HCT116 (cell line): ENCODE data around the gene GSG1L. TPM values are rescaled to one million over a fixed set of nuclear protein-coding genes. Genes with fewer than 3 reads are reported as not detected.

Experiments
- ATAC-seq: fragments of 200-7000 bp; cut with Tn5 transposase; 2 replicates; pipeline ENCODE4 v1.9.1; 2020; ENCODE audit warnings: mild to moderate bottlenecking, moderate library complexity
- BruUV-seq: library from RNA; stranded (reverse); fragments of 400-500 nt; replicated peaks from 2 replicates; lab custom pipeline; 2021; lab: Mats Ljungman, UMichigan
- CTCF ChIA-PET: fragments of 300-600 bp; sonication (Branson Sonifier 250); formaldehyde crosslinking; loops from one replicate; lab custom pipeline; 2021; ENCODE audit warnings: antibody characterized with exemption; lab: Charles Lee
- POLR2A ChIA-PET: fragments of 300-600, 350-600 bp; sonication (Branson Sonifier 250); formaldehyde crosslinking; loops from one replicate; lab custom pipeline; 2021; ENCODE audit warnings: antibody characterized with exemption; lab: Charles Lee
- RAD21 ChIA-PET, 2 experiments: fragments of 300-600 bp; sonication (Branson Sonifier 250); formaldehyde crosslinking; loops; one replicate each; lab custom pipeline; 2023; ENCODE audit warnings: low total read pairs in 2 of 2; ENCODE audit not compliant: uncharacterized antibody in 2 of 2, unreplicated experiment in 2 of 2, low non-redundant PET in 1 of 2; lab: Charles Lee
- DNase-seq: peaks from one replicate; pipeline ENCODE4 v3.0.0-alpha.2; 2010; ENCODE audit warnings: low read depth, low spot score
- H2AFZ ChIP-seq: fragments of 200-600 bp; shearing (Covaris generic), sonication (generic); 2 replicates; pipeline ENCODE4 v1.6.1; 2017; ENCODE audit warnings: low read depth, mixed run types, mixed read lengths, antibody characterized with exemption, low read length; ENCODE audit not compliant: poor library complexity, severe bottlenecking
- H3K27ac ChIP-seq: 2 replicates; pipeline ENCODE4 v1.5.1; 2012; ENCODE audit warnings: low read depth, low read length
- H3K27me3 ChIP-seq: fragments of 200-600 bp; sonication (generic); 2 replicates; pipeline ENCODE4 v1.6.1; 2016; ENCODE audit warnings: mixed run types, low read length, mixed read lengths; ENCODE audit not compliant: insufficient read depth
- H3K36me3 ChIP-seq, 2 experiments: fragments of 200-500 bp in 1 of 2; fragments of 200-600 bp in 1 of 2; sonication (Bioruptor generic) in 1 of 2; sonication (generic) in 1 of 2; 2 replicates each; pipeline versions ENCODE4 v1.5.1 to v1.6.1; 2014 to 2016; ENCODE audit warnings: low read length in 2 of 2, inconsistent platforms in 1 of 2, mixed read lengths in 1 of 2, mixed run types in 1 of 2; ENCODE audit not compliant: insufficient read depth in 2 of 2, control insufficient read depth in 1 of 2
- H3K4me1 ChIP-seq, 2 experiments: fragments of 200-600 bp in 1 of 2; sonication (generic) in 1 of 2; 2 replicates each; pipeline versions ENCODE4 v1.5.1 to v1.6.1; 2012 to 2017; ENCODE audit warnings: low read length in 2 of 2, inconsistent platforms in 1 of 2, mild to moderate bottlenecking in 1 of 2, mixed read lengths in 1 of 2, mixed run types in 1 of 2, moderate library complexity in 1 of 2; ENCODE audit not compliant: insufficient read depth in 2 of 2, control insufficient read depth in 1 of 2
- H3K4me2 ChIP-seq: fragments of 200-600 bp; sonication (generic); 2 replicates; pipeline ENCODE4 v1.6.1; 2017; ENCODE audit warnings: mixed run types, low read length, mixed read lengths
- H3K4me3 ChIP-seq, 2 experiments: fragments of 200-600 bp in 1 of 2; sonication (generic) in 1 of 2; replicated peaks in 1 of 2; 2 replicates each; pipeline ENCODE4 v1.5.1; 2011 to 2016; ENCODE audit warnings: low read length in 2 of 2, control low read depth in 1 of 2, low read depth in 1 of 2, mild to moderate bottlenecking in 1 of 2, mixed read lengths in 1 of 2, mixed run types in 1 of 2
- H3K79me2 ChIP-seq: fragments of 200-600 bp; sonication (generic); 2 replicates; pipeline ENCODE4 v1.6.1; 2017; ENCODE audit warnings: mild to moderate bottlenecking, mixed run types, low read length, moderate library complexity, mixed read lengths; ENCODE audit not compliant: insufficient read depth
- H3K9ac ChIP-seq: fragments of 200-600 bp; sonication (generic); 2 replicates; pipeline ENCODE4 v1.6.1; 2016; ENCODE audit warnings: low read length, mixed read lengths
- H3K9me2 ChIP-seq: fragments of 200-600 bp; sonication (generic), shearing (Covaris generic); 2 replicates; pipeline ENCODE4 v1.6.1; 2017; ENCODE audit warnings: mixed run types, mild to moderate bottlenecking, moderate library complexity; ENCODE audit not compliant: insufficient read depth
- H3K9me3 ChIP-seq, 2 experiments: fragments of 200-500 bp in 1 of 2; fragments of 200-600 bp in 1 of 2; sonication (Bioruptor generic) in 1 of 2; sonication (generic) in 1 of 2; 2 replicates each; pipeline ENCODE4 v1.6.1; 2014 to 2017; ENCODE audit warnings: low read length in 2 of 2, mixed read lengths in 2 of 2, inconsistent platforms in 1 of 2, low read depth in 1 of 2, mild to moderate bottlenecking in 1 of 2, mixed run types in 1 of 2, moderate library complexity in 1 of 2; ENCODE audit not compliant: control insufficient read depth in 1 of 2, insufficient read depth in 1 of 2
- H4K20me1 ChIP-seq: fragments of 200-600 bp; sonication (generic), shearing (Covaris generic); 2 replicates; pipeline ENCODE4 v1.6.1; 2017; ENCODE audit warnings: mixed run types, mild to moderate bottlenecking, moderate library complexity; ENCODE audit not compliant: insufficient read depth
- CBX3 ChIP-seq: IDR thresholded peaks from 2 replicates; pipeline ENCODE4 v1.6.1; 2012; ENCODE audit warnings: low read depth
- EGR1 ChIP-seq: IDR thresholded peaks from 2 replicates; pipeline ENCODE4 v1.6.1; 2012; ENCODE audit warnings: low read depth
- ELF1 ChIP-seq: IDR thresholded peaks from 2 replicates; pipeline ENCODE4 v1.6.1; 2012; ENCODE audit warnings: low read depth, borderline replicate concordance
- EZH2 ChIP-seq: fragments of 200-600 bp; sonication (generic); IDR thresholded peaks from 2 replicates; pipeline ENCODE4 v1.6.1; 2017; ENCODE audit warnings: antibody characterized with exemption, mixed run types
- EZH2phosphoT487 ChIP-seq: fragments of 200-600 bp; IDR thresholded peaks from 2 replicates; pipeline ENCODE4 v1.6.1; 2018; ENCODE audit warnings: antibody characterized with exemption, borderline replicate concordance
- FOSL1 ChIP-seq: IDR thresholded peaks from 2 replicates; pipeline ENCODE4 v1.6.1; 2012; ENCODE audit warnings: low read depth
- JUND ChIP-seq: IDR thresholded peaks from 2 replicates; pipeline ENCODE4 v1.6.1; 2012
- MAX ChIP-seq: IDR thresholded peaks from 2 replicates; pipeline ENCODE4 v1.6.1; 2012
- POLR2A ChIP-seq: IDR thresholded peaks from 2 replicates; pipeline ENCODE4 v1.7.0; 2011; ENCODE audit warnings: borderline replicate concordance; ENCODE audit not compliant: insufficient read depth, insufficient read length; ENCODE audit errors: extremely low read depth
- POLR2AphosphoS5 ChIP-seq: IDR thresholded peaks from 2 replicates; pipeline ENCODE4 v1.6.1; 2011; ENCODE audit warnings: mild to moderate bottlenecking, low read depth, low read length, moderate library complexity
- SP1 ChIP-seq: IDR thresholded peaks from 2 replicates; pipeline ENCODE4 v1.6.1; 2012; ENCODE audit warnings: low read depth
- SRF ChIP-seq: IDR thresholded peaks from 2 replicates; pipeline ENCODE4 v1.6.1; 2012; ENCODE audit warnings: low read depth
- ZBTB33 ChIP-seq: IDR thresholded peaks from 2 replicates; pipeline ENCODE4 v1.6.1; 2011; ENCODE audit warnings: mild to moderate bottlenecking, low read length, moderate library complexity; ENCODE audit not compliant: insufficient replicate concordance; ENCODE audit errors: extremely low read depth
- ZFX ChIP-seq: fragments of 450-650 bp; IDR thresholded peaks from 2 replicates; pipeline ENCODE4 v1.6.1; 2017
- intact Hi-C: fragments of 100-400 bp; cut with micrococcal nuclease; formaldehyde crosslinking; loops from 2 replicates; pipeline ENCODE4 v1.10.0; 2022
- total RNA-seq: library from RNA; stranded (reverse); gene quantifications from one replicate; pipeline ENCODE4 v1.2.1, GENCODE V29; 2021; ENCODE audit not compliant: unreplicated experiment

Gene GSG1L
- total RNA-seq, 1 experiment from 2014 or later: not detected

GRCh38 chr16:27952811-27953210 lies 110.7 kb downstream of the GSG1L start:
- RAD21 ChIA-PET: no interaction called here
- H3K4me3 ChIP-seq: no peak overlapping the region
- no peaks in the 10 kb centered on the region for H3K4me1 ChIP-seq
- peaks cover 24% of the 10 kb centered on the region for H3K27me3 ChIP-seq
- no peaks in the 10 kb centered on the region for H4K20me1 ChIP-seq
- H3K79me2 ChIP-seq: no peaks in the 10 kb centered on the region
- no peak for TF ChIP-seq EZH2
- TF ChIP-seq CBX3: no peak
- TF ChIP-seq JUND: no peak
- no peak for TF ChIP-seq SRF
- TF ChIP-seq, all 23 proteins: peak for 0
- Histone ChIP-seq H3K9me3 (peaks cover 4 to 8% of the 10 kb centered on the region in 2 experiments; a peak in 3 of 4 replicates), H3K4me2 (no peak overlapping the region), H3K9ac (no peak overlapping the region), H3K36me3 (no peaks in the 10 kb centered on the region), H2AFZ (no peak overlapping the region), H3K9me2 (no peaks in the 10 kb centered on the region), H3K27ac (no peak overlapping the region)
- no TSS peak for BruUV-seq
- intact Hi-C loops: no loop called here
- DNase-seq (no peak), ATAC-seq (no peak)
- POLR2A ChIA-PET: no interaction called here
- CTCF ChIA-PET: no interaction called here

GRCh38 chr16:27951489-27952120 lies 111.9 kb downstream of the GSG1L start:
- TF ChIP-seq POLR2AphosphoS5 (no peak), SRF (no peak), POLR2A (no peak), ELF1 (no peak), MAX (no peak), FOSL1 (no peak), CBX3 (no peak), SP1 (no peak), ZFX (no peak), EGR1 (no peak), ZBTB33 (no peak), EZH2phosphoT487 (no peak), EZH2 (no peak)
- H3K9me2 ChIP-seq: no peaks in the 10 kb centered on the region
- H4K20me1 ChIP-seq: no peaks in the 10 kb centered on the region
- no peaks in the 10 kb centered on the region for H3K36me3 ChIP-seq
- H3K4me3 ChIP-seq: no peak overlapping the region
- no peaks in the 10 kb centered on the region for H3K4me1 ChIP-seq
- ChIA-PET CTCF (no interaction called here), POLR2A (no interaction called here), RAD21 (no interaction called here)
- DNase-seq (no peak), ATAC-seq (no peak)
- H3K9ac ChIP-seq: no peak overlapping the region
- H3K79me2 ChIP-seq: no peaks in the 10 kb centered on the region
- no peak overlapping the region for H2AFZ ChIP-seq
- H3K27ac ChIP-seq: no peak overlapping the region
- intact Hi-C loops: no loop called here
- BruUV-seq: no TSS peak
- no peak overlapping the region for H3K4me2 ChIP-seq
- H3K9me3 ChIP-seq: peaks cover 4 to 6% of the 10 kb centered on the region in 2 experiments; a peak in 3 of 4 replicates
- H3K27me3 ChIP-seq: peaks cover 24% of the 10 kb centered on the region
